Measurements from ENCODE around the gene REN.
A peak's percentile ranks its signal among the peaks of the same experiment; 100 is the strongest.

Gene REN

DNA sequence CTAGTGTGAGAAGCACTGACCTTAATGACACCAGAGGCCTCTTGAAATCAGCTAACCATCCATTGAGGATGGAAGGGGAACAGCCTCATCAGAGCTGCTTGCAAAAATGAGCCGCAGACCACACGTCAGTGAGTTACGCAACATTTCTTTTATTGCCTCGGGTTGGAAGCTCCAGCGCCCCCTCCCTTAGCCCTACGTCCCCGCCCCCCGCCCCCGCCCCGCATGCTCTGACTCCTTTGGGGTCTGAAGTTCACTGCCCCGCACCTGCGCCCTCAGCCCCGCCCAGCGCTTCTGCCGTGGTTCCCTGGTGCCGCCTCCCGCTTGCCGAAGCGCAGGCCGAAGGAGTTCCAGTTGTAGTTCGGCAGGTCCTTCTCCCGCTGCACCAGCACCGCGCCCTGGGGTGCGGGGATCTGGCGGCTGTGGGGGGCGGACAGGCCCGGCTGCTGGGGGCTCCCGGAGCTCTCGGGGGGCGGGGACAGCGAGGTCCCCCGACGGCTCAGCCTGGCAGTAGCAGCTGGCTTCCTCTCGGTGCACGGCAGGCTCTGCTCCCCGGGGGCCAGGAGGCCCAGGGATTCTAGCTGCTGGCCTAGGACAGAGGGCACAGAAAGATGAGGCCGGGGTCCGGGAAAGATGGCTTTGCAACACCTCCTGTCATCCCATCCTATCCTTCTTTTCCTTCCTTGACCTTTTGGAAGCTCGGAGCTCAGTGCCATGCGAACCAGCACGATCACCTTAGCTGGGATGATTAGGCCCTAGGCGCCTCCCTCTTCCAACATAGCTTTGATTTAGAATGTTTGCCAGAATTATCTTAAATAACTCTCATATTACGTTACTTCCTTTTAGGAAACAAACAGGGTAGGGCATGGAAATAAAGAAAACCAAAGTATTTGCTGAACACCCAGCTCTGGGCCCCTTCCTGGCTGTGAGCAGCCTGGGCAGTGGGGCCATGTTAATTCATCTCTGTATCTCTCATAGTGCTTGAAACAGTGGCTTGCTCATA is 24.4 kb upstream of the REN start:
- no peak for DNase-seq

DNA sequence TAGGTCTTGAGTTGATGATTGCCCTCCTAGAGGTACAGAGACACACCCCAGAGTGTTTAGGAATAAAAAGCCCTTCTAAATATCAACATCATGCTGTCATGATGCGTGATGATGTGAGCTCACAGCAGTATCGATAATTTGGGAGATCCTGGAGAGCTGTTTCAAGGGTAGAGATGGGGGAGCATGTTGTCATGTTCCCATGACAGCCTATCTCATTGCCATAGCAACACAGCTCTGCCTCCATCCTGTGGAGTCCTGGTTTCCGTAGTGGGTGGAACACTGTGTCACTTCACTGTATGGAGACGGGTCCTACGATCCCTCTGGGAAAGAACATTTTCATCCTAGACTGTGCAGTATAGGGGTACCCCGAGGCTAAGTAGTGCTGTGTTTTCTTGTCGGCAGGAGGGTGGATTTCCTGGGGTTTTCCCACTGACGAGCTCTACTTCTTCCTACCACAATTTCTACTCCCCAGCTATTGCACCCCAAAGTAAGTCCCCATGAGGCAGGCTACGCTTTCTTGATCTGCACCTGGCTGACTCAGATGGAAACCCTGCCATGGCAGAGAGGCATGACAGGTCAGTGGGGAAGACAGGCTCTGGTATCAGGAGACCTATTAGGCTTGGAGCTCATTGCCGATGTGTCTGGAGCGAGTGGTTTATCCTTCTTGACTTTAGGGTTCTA is 23.0 kb upstream of the REN start:
- DNase-seq, result no peak

DNA sequence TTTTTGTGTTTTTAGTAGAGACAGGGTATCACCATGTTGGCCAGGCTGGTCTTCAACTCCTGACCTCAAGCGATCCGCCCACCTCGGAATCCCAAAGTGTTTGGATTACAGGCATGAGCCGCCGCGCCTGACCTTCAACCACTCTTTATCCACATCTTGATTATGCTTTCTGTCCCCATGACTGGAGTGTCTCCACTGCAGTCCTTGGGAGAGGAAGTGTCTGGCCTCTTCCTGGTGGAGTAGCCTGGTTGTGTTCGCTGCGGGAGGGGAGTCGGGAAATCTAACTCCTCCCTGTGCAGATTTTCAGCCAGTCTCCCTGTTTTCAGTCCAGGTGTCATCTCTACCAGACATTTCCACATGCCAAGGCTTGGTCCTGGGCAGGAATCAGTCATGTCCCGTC is 20.5 kb upstream of the REN start:
- DNase-seq, result no peak

DNA sequence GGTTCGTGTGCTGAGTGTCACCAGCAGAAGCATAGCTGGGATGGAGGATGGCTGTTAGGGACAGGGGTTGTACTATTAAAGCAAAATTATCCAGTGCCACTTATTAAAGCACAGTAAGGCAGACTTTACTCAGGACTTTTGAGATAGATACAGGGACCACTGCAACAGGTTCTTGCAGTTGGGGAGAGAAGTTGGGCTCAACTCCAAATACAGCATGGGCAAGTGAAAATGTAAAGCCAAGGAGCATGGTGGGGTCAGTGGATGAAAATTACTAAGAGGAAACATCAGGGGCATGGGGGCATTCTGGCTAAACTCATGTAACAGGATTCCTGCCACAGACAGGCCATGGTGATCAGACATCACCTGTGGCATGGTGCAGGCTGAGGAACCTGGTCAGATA is 15.0 kb upstream of the REN start:
- no peak for DNase-seq

DNA sequence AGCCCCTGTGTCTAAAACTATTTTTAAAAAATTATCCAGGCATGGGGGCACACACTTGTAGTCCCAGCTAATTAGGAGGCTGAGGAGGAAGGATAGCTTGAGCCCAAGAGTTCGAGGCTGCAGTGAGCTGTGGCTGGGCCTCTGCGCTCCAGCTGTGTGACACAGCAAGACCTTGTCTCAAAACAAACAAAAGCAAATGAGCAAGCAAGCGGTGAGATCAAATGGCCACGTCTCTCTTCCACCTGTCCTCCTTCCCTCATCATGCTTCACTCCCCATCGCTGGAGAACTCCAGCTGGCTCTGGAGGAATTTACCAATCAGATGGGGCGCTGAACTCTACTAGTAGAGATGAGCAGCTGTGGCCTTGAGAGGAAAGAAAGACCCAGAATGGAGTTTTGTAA is 14.0 kb upstream of the REN start:
- DNase-seq, result no peak

DNA sequence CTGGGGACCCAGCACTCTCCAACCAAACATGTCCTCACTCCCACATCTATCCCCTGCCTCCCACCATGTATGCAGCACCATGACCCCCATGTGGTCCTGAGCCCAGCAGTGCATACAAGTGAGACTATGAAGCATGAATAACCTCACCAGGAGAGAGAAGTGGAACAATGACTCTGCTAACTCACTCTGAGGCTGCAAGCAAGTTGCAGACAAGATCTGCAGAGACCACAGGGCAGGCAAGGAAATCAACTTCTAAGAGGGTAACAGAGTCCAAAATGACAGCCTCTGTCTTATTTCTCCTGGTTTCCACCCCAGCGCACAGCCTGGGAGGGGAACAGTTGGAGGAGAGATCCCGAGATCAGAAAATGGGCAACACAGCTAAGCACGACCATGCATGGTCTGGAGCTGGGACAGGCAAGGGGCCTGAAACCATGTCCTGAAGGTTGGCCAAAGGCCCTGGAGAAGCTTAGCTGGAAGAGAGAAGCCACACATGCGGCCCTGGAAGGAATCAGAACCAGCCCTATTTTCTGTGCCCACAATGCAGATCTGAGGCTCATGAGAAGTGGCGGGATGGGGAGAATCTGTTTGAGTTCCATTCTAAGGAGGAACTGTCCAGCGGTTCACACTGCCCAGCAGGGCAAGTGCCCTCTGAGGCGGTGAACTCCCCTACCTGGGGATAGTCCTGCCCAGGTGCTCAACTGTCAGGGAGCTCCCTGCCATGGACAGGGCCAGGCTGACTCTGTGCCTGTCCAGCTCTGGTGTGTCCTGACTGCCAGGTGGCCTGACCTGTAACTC is 12.5 kb upstream of the REN start:
- no peak for DNase-seq

DNA sequence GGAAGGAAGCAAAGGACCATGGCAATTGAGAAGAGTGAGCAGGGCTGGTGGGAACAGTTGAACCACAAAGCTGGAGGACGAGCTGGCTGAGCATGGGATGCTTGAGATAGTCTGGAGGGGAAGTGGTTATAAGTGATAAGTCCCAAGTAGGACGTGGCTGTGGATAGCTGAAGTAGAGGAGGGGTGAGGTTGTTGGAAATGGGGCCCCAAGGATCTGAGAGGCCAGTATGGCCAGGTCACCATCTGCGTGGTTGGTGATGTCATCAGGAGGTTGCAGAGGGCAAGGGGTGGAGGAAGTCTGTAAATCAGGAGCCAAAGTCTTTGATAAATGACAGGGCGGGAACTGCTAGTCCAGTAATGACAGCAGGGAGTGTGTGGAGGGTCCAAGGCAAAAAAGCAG is 11.0 kb upstream of the REN start:
- DNase-seq, result no peak

DNA sequence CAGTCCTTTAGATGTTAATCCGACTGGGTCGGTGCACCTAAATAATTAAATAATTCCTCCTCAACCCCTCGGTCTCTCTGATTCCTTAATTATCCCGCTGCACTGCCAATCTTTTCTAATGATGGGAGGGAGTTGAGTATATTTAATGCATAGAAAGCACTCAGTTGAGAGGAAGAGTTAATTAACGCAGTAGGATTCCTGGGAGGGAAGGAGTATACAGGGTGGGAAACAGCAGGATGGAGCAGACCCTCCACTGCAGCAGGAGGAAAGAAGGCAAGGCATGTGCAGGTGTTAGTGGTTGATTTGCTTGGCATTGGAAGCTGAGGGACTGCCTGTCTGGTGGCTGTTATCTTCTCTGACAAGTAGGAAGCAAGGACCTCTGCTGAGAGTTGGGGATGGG is 9.9 kb upstream of the REN start:
- no peak for DNase-seq

DNA sequence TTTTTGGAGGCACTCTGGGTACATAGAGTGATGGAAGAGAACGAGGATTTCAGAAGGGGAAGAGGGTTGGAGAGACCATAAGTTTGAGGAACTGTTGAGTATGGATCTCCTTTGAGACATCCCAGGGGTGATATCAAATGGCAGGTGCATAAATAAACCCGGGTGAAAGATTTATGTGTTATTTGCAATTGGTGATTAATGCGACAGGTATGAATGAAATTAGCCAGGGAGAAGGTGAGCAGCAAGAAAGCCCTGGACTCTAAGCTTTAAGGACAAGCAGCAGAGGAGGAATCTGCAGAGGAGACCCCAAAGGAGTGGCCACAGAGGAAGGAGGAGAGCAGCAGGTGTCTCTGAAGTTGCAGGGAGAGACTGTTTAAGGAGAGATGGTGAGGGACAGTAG is 8.8 kb upstream of the REN start:
- no peak for DNase-seq

DNA sequence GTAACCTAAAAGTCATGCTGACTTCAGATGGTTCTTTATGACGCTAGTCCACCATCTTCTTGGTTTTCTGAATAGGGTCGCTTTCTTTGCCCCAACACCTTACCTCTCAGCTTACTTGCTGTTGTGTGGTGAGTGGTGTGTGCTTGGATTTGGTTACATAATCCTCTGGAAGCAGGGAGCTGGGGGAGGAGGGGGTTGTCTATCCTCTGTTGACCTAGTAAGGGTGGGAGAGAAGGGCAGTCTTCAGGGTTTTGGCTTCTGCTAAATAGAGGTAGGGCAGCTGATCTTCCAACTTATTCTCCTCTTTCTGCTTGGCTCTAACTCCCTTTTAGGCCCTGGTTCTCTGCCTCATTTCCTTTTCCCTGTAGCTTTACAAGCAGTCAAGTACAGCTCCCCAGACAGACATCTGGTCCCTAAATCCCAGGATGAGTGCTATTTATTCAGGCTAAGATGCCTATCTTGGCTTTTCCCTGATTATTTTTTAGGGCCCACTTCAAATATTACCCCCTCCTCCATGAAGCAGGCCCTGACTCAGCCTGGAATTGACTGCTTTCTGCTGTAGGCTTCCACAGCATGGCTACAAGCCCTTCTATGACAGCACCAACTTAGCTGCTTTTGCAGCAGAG is 6.4 kb upstream of the REN start:
- DNase-seq, result no peak

DNA sequence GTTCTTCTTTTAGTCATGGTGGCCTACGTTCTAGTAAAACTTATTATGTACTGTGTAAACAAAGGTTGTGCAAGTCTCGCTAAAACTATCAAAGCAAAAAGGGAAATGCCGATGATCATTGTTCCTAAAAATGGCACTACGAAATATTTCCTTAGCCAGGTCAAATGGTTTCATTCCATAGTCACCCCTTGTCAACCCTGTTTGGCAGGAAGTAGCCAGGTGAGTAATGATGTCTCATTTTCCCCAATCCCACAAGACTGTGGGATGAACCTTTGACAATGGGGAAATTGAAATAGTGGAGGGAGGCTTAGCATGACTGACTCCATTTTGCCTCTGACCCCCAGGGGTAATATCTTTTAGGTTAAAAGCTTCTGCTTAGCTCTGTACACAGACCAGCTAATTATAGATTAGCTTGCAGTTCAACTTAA is 5.6 kb upstream of the REN start:
- no peak for DNase-seq

DNA sequence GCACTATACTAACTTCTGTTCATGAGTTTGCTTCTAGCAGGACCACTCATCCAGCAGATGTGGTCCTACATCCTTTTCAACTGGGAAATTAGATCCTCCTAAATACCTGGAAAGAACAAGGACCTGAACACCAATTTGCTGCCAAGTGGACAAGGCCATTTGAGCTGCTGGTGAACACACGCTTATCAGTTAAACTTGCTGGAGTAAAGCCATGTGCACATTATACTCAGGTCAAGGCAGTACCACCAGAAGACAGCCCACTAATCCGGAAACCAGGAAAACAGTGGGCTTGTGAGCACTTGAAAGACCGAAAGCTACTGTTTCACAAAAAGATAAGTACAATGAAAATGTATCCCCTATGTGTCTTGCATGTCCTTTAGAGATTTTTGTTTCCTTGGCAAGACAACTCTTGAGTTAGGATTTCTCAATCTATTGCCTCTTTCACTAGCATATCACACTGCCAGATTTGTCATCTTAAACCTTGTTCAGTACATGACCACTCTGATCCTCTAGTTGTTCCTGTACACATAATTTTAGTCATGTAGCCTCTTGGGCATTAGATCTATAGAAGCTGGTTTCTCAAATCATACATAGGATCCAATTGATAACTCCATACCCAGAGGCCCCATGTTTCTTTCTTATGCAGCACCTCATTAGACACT is 4.5 kb upstream of the REN start:
- no peak for DNase-seq

DNA sequence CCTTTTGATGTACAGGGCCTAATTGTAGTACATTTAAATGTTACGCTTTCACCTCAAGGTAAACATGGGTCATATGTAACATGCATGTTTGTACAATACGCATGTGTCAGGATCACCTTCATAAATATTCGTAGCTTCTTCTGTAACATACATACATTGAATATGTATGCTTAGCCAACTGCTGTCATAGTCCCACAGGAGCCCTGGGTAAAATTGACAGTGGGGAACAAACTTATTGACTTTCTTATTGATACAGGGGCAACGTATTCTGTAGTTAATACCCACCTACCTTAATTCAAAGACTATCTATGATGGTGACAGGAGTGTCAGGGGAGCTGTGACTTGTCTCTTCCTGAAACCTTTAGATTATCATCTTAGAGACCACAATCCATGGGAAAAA is 3.7 kb upstream of the REN start:
- DNase-seq, result no peak

DNA sequence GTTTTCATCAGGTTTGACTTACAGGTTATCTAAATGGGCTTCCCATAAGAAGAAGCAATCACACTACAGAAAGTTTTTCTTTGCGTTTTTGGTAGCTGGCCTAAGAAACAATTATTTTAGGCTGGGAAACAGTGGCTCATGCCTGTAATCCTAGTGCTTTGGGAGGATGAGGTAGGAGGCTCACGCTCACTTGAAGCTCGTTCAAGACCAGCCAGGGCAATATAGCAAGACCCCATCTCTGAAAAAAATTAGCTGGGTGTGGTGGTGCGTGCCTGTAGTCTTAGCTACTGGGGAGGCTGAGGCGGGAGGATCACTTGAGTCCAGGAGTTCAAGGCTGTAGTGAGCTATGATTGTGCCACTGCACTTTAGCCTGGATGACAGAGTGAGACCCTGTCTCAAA is 1.6 kb upstream of the REN start:
- DNase-seq, result no peak

DNA sequence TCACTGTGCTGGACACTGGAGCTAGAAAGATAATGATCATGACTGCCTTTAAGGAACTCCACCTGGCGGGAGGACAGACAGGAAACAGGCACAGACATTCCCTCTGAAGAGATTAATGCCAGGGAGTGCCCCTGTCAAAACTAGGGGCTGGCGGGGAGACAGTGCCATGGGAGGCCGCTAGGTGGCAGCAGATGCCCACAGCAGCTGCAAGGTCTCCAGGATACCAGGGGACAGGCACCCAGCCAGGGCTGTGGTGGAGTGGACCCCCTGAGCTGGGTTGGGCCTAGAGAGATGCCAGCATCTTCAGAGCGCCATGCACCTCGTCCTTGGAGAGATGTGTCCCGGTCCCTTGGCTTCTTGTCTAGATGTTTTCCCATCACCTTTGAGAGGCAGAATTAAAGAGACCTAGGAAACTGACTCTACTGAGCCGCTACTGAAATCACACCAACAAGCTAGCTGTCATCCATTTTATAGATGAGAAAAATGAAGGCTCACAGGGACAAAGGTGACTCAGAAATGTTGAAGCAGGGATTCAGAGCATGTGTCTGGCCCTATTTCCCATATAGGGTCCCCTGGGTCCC is 3.6 kb downstream of the REN start:
- DNase-seq, result peak; percentile 76

DNA sequence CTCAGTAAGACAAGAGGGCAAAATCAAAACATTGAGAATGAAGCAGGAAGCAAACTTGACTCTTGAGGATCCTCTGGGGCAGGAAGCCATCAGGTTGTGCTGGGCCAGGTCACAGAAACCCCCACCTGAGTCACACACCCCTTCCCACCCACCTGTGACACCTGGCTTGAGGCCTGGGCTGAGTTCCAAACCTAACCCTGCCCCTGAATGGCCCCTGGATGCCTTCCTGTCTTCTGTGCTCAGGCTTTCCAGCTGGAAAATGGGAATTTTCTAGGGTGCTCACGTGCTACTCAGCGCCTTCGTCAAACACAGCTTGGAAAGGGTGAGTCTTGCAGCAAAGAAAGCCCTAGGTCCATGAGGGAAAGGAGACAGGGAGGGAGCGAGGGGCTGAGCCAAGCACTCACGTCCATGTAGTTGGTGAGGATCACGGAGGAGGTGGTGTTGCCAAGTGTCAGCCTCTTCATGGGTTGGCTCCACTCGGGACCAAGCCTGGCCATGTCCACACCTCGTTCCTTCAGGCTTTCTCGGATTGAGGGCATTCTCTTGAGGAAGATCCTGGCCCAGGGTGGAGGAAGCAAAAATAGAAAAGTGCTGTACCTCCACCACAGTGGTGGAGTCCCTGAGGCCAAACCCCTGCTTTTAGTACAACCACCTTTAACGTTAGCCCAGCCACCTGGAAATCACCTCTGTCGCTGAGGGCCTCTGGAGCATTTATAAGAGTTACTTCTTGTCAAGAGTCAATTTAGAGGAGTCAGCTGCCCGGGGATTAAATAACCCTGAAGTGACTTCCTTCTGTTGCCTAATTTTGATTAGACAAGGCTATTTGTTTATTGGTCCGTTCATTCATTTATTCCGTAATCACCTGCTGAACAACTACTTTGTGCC is 4.3 kb downstream of the REN start:
- DNase-seq, result no peak

DNA sequence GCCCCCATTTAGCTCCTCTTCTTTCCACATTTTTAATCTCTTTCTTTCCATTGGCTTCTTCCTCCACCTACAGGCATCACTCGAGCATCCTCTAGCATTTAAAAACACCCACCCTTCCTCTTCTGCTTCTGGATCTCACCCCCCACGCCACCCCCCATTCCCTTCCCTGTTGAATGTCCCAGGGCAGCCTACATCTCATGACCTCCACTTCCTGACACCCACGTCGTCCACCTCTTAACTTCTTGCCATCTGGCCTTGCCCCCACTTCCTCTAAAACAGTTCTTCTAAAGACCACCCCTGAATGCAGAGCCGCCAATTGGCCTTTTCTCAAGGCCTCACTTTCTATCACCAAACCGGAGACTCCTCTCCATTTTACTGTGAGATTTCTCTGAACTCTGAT is 8.2 kb downstream of the REN start:
- DNase-seq, result no peak

DNA sequence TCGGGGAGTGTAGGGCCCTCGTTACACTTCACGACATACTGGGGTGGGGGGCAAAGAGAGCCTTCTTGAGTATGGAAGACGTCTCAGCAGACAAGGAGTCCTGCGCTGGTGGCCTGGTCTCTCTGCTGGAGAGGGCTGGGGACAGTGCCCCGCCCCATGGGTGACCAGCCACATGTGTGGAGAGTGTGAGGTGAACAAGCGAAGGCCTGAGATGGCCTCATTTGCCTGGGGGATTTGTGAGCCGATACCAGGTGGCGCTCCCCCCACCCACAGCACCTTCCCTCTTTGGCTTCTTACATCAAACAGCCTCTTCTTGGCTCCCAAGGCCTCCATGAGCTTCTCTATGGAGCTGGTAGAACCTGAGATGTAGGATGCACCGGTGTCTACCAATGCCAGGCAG is 10.3 kb downstream of the REN start:
- no peak for DNase-seq

DNA sequence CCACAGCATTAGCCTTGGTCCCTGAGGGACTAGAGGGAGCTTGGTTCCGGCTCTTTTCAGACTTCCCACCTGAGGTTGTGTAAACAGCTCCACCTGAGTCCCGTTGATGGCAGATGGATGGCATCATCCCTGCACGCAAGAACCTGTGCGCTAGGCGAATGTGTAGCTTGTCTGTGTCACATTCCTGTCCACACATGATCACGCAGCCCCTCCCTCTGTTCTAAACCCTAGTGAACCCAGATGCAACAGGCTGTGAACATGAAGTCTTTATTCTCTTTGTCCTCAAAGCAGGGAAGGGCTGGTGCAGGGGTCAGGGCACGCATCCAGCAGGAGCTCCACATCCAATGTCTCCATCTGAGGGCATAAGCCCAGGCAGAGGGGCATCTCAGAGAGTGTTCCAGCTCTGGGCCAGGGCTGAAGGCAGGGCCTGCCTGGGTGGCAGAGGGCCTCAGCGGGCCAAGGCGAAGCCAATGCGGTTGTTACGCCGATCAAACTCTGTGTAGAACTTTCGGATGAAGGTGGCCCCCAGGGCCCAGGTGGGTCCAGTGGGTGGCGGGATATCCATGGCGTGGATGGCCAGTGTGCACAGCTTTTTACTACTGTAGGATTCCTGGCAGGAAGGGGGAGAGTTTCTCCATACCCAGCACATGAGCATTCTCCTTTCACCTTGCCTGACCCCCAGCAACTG is 11.4 kb downstream of the REN start:
- DNase-seq, result no peak

DNA sequence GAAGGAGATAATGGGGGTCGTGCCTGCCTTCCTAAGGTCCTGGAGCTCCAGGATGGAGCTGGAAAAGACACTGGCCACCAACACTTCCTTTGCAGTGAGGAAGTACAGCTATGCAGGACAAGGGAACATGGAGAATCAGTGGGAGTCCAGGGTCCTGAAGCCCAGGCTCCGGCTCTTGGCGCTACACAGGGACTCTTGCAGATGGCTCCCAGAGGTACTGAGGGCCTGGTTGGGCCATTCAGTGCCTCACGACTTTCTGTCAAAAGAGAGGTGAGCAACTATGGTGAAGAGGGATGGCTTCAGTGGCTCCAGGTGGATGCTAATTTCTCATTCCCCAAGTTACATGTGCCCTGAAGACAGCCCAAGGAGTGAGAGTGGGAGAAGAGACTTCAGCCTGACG is 12.5 kb downstream of the REN start:
- DNase-seq, result no peak

Measured in stimulated activated CD4-positive, alpha-beta T cell treated with anti-CD3 and anti-CD28 coated beads, Interleukin-1b, Interleukin-23, amount 100 ng/mL, for 48 hours (primary cell).